Lung (tissue), 12 donors: ENCODE data around the gene LRRC27. TPM values are rescaled to one million over a fixed set of nuclear protein-coding genes. Genes with fewer than 3 reads are reported as not detected.

Source experiments
- ATAC-seq: fragments of 200-7000 bp; cut with Tn5 transposase; one replicate; pipeline ENCODE4 v1.9.1; 2020; ENCODE audit warnings: moderate number of reproducible peaks; ENCODE audit not compliant: insufficient read depth, low FRiP score
- DNase-seq, 3 donors: peaks; one replicate each; pipeline ENCODE4 v3.0.0-alpha.2; 2013 to 2017
- H3K27ac ChIP-seq, 2 donors: one replicate each; pipeline ENCODE4 v1.5.1; 2013; ENCODE audit warnings: mild to moderate bottlenecking in 2 of 2, moderate library complexity in 2 of 2, control low read depth in 1 of 2, inconsistent platforms in 1 of 2, low read depth in 1 of 2, low read length in 1 of 2
- H3K27me3 ChIP-seq, 3 donors: one replicate each; pipeline ENCODE4 v1.5.1; 2013; ENCODE audit warnings: low read length in 2 of 3; ENCODE audit not compliant: control insufficient read depth in 3 of 3, insufficient read depth in 3 of 3
- H3K36me3 ChIP-seq, 4 donors: one replicate each; pipeline ENCODE4 v1.5.1; 2013; ENCODE audit warnings: low read length in 4 of 4, mild to moderate bottlenecking in 1 of 4, moderate library complexity in 1 of 4; ENCODE audit not compliant: control insufficient read depth in 4 of 4, insufficient read depth in 4 of 4
- H3K4me1 ChIP-seq, 5 donors: one replicate each; pipeline ENCODE4 v1.5.1; 2013; ENCODE audit warnings: low read length in 5 of 5, mild to moderate bottlenecking in 2 of 5, moderate library complexity in 1 of 5; ENCODE audit not compliant: control insufficient read depth in 5 of 5, insufficient read depth in 5 of 5
- H3K4me3 ChIP-seq: one replicate; pipeline ENCODE4 v1.5.1; 2013; ENCODE audit warnings: mild to moderate bottlenecking, control low read depth, moderate library complexity
- H3K9ac ChIP-seq, 2 donors: one replicate each; pipeline ENCODE4 v1.5.1; 2013; ENCODE audit warnings: low read length in 2 of 2, control low read depth in 1 of 2; ENCODE audit not compliant: insufficient read depth in 1 of 2
- H3K9me3 ChIP-seq, 4 donors: one replicate each; pipeline ENCODE4 v1.5.1; 2013; ENCODE audit warnings: low read length in 3 of 4, mild to moderate bottlenecking in 1 of 4, moderate library complexity in 1 of 4; ENCODE audit not compliant: control insufficient read depth in 4 of 4, insufficient read depth in 3 of 4
- WGBS, 2 donors: extraction: QIAGEN DNeasy Blood & Tissue Kit; methylation state at CpG; one replicate each; pipeline ENCODE4 v1.1.7; 2013; 5-methylcytosine and 5-hydroxymethylcytosine counted together
- polyA plus RNA-seq, 2 donors: library from polyadenylated mRNA; stranded (reverse); fragments of 200-250 nt; gene quantifications; one replicate each; pipeline ENCODE4 v1.2.1, GENCODE V29; 2013
- total RNA-seq, 2 donors: library from RNA; depleted of rRNA in 1 of 2; stranded (reverse); fragments of >200 nt in 1 of 2; gene quantifications; one replicate each; pipeline ENCODE4 v1.2.1, GENCODE V29; 2014 to 2021
- TF ChIP-seq, protein P1 (sequence below): IDR thresholded peaks from 2 replicates; pipeline ENCODE4 v1.5.1; 2012; ENCODE audit warnings: mild to moderate bottlenecking; ENCODE audit errors: control extremely low read depth, extremely low read depth
- donor health status: control.
- donor health status: control.
- donor health status: Bipolar disorder and iron deficiency.
- donor health status: healthy.
- donor health status: DM: yes; HTN: yes; CAD: no.

The LRRC27 gene
- total and polyA plus RNA-seq, 4 donors = 5.8 to 25.5 (median 17.2) TPM

DNA sequence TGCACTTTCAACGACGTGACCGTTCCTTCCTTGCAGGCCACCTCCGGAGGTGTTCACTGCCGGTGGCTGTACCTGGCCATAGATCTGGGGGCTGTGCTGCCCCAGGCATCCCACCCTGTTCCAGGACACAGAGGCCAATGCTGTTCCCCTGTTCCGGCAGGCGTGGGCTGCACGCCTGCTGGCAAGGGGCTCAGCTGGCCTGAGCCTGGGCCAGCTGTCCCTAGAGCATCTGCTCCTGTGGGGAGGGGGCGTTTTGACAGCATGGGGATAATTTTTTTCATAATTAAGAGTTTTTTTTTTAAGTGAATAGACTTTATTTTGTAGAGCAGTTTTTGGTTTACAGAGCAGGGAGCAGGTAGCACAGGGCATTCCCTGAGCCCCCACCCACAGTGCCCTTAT, 93.8 kb downstream of the LRRC27 start:
- Histone ChIP-seq H3K9ac (no peak overlapping the region), H3K27me3 (peaks cover 0 to 2% (median 0%) of the 10 kb centered on the region in 3 donors), H3K27ac (no peak overlapping the region), H3K36me3 (peaks cover 0 to 10% (median 0%) of the 10 kb centered on the region in 4 donors), H3K4me1 (peaks cover 7 to 38% (median 20%) of the 10 kb centered on the region in 5 donors), H3K4me3 (no peak overlapping the region), H3K9me3 (peaks cover 0 to 4% (median 0%) of the 10 kb centered on the region in 4 donors)
- ATAC-seq = no peak
- TF ChIP-seq, protein P1, sequence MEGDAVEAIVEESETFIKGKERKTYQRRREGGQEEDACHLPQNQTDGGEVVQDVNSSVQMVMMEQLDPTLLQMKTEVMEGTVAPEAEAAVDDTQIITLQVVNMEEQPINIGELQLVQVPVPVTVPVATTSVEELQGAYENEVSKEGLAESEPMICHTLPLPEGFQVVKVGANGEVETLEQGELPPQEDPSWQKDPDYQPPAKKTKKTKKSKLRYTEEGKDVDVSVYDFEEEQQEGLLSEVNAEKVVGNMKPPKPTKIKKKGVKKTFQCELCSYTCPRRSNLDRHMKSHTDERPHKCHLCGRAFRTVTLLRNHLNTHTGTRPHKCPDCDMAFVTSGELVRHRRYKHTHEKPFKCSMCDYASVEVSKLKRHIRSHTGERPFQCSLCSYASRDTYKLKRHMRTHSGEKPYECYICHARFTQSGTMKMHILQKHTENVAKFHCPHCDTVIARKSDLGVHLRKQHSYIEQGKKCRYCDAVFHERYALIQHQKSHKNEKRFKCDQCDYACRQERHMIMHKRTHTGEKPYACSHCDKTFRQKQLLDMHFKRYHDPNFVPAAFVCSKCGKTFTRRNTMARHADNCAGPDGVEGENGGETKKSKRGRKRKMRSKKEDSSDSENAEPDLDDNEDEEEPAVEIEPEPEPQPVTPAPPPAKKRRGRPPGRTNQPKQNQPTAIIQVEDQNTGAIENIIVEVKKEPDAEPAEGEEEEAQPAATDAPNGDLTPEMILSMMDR = no peak
- no peak for DNase-seq
- WGBS, 2 donors = 93 to 98% methylated on average over 9 of the region's 9 CpGs

DNA sequence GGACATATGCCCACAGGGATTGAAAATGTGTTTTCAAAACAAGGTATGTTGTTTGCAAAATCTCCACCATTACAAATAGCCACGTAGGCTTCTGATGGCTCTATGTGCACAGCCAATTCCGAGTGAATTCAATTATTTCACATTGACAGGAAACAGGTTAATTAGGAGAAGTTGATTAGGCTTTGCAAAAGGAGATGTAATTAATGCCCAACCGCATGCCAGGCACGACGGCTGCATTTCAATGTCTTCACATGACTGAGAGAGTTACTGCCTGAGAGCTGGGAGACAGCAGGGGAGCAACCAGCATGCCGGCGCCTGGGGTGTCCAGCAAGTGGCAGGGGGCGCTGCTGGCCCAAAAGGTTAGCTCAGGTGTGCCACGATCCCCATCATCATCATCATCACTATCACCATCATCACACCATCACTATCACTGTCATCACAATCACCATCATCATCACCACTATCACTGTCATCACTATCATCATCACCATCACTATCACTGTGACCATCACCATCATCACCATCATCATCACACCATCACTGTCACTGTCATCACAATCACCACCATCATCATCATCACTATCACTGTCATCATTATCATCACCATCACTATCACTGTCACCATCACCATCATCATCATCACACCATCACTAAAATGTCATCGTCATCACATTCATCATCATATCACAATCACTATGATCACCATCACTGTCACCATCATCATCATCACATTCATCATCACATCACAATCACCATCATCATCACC, 95.2 kb downstream of the LRRC27 start:
- WGBS, 2 donors = 91 to 94% methylated on average over 10 of the region's 10 CpGs
- Histone ChIP-seq H3K4me1 (peaks cover under 1 to 28% (median 10%) of the 10 kb centered on the region in 5 donors), H3K4me3 (no peak overlapping the region), H3K27me3 (peaks cover 0 to 2% (median 0%) of the 10 kb centered on the region in 3 donors), H3K27ac (no peak overlapping the region), H3K9me3 (peaks cover 0 to 6% (median 0%) of the 10 kb centered on the region in 4 donors), H3K36me3 (peaks cover 0 to 10% (median 0%) of the 10 kb centered on the region in 4 donors), H3K9ac (no peak overlapping the region)
- TF ChIP-seq, protein P1 = no peak
- DNase-seq (no peak), ATAC-seq (no peak)

DNA sequence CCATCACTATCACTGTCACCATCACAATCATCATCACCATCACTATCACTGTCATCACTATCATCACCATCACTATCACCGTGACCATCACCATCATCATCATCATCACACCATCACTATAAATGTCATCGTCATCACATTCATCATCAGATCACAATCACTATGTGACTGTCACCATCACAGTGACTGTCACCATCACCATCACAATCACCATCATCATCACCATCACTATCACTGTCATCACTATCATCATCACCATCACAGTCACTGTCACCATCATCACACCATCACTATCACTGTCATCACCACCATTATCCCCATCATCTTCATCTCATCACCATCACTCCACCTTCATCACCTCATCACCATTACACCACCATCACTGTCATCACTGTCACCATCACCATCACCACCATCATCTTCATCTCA, 96.0 kb downstream of the LRRC27 start:
- DNase-seq = no peak
- TF ChIP-seq, protein P1 = no peak
- WGBS, 2 donors = 96 to 97% methylated on average over 2 of the region's 2 CpGs
- Histone ChIP-seq H3K9me3 (peaks cover 0 to 7% (median 0%) of the 10 kb centered on the region in 4 donors), H3K36me3 (peaks cover 0 to 10% (median 0%) of the 10 kb centered on the region in 4 donors), H3K4me1 (peaks cover 0 to 25% (median 6%) of the 10 kb centered on the region in 5 donors), H3K9ac (no peak overlapping the region), H3K4me3 (no peak overlapping the region), H3K27me3 (peaks cover 0 to 2% (median 0%) of the 10 kb centered on the region in 3 donors), H3K27ac (no peak overlapping the region)
- no peak for ATAC-seq
